ENCODE data around the gene GSTK1.

GSTK1 gene

GRCh38 chr7:143305423-143306070 is 42.3 kb downstream of the GSTK1 start:
- Histone ChIP-seq H3K27me3 (replicated peaks; ENCODE audit: insufficient read depth, low read length) (no peaks in the 10 kb centered on the region), H3K79me2 (ENCODE audit: low read length) (no peaks in the 10 kb centered on the region), H3K4me1 (ENCODE audit: low read length) (no peaks in the 10 kb centered on the region), H3K4me2 (ENCODE audit: low read depth, low read length) (no peak overlapping the region), H3K36me3 (replicated peaks; ENCODE audit: insufficient read depth, low read length) (peaks cover 28% of the 10 kb centered on the region), H3K9me2 (replicated peaks; ENCODE audit: insufficient read depth, low read length) (no peaks in the 10 kb centered on the region), H3K4me3 (ENCODE audit: low read length) (no peak overlapping the region), H3K27ac (ENCODE audit: low read length) (no peak overlapping the region), H3K9ac (ENCODE audit: low read length) (no peak overlapping the region), H3F3A (ENCODE audit: insufficient read depth, low read length) (no peaks in the 10 kb centered on the region), H2AFZ (ENCODE audit: low read length) (no peak overlapping the region), H4K20me1 (ENCODE audit: insufficient read depth, low read length) (no peaks in the 10 kb centered on the region), H3K9me3 (replicated peaks; ENCODE audit: insufficient read depth, low read length) (no peaks in the 10 kb centered on the region)
- DNase-seq: peak; percentile 28
- peak; percentile 60 for TF ChIP-seq CTCF (IDR thresholded peaks at IDR 0.05; ENCODE audit: low read length)
- TF ChIP-seq EZH2phosphoT487 (IDR thresholded peaks at IDR 0.05; ENCODE audit: low read length): no peak

- TF ChIP-seq CTCF (IDR thresholded peaks at IDR 0.05; ENCODE audit: low read length): no peak
- no peak for TF ChIP-seq EZH2phosphoT487 (IDR thresholded peaks at IDR 0.05; ENCODE audit: low read length)
- no peak for TF ChIP-seq EZH2 (optimal IDR thresholded peaks at IDR 0.05; ENCODE audit: low read depth, low read length)
- peaks cover 15% of the 10 kb centered on the region; the same call in 1 of the 2 replicates for H3K36me3 ChIP-seq (replicated peaks; ENCODE audit: insufficient read depth, low read length)
Measured at GRCh38 chr7:143308632-143309031, 45.4 kb downstream of the GSTK1 start.

GRCh38 chr7:143314127-143314526 is 50.9 kb downstream of the GSTK1 start:
- H3K27me3 ChIP-seq (replicated peaks; ENCODE audit: insufficient read depth, low read length): no peaks in the 10 kb centered on the region
- no peak overlapping the region for H3K4me3 ChIP-seq (ENCODE audit: low read length)
- no peaks in the 10 kb centered on the region for H3K36me3 ChIP-seq (replicated peaks; ENCODE audit: insufficient read depth, low read length)
- DNase-seq: no peak
- no peaks in the 10 kb centered on the region for H3F3A ChIP-seq (ENCODE audit: insufficient read depth, low read length)
- H3K4me1 ChIP-seq (ENCODE audit: low read length): no peaks in the 10 kb centered on the region
- no peak for TF ChIP-seq EZH2 (optimal IDR thresholded peaks at IDR 0.05; ENCODE audit: low read depth, low read length)
- TF ChIP-seq CTCF (IDR thresholded peaks at IDR 0.05; ENCODE audit: low read length): no peak
- TF ChIP-seq EZH2phosphoT487 (IDR thresholded peaks at IDR 0.05; ENCODE audit: low read length): no peak
- H3K9me2 ChIP-seq (replicated peaks; ENCODE audit: insufficient read depth, low read length): no peaks in the 10 kb centered on the region
- H2AFZ ChIP-seq (ENCODE audit: low read length): no peak overlapping the region
- no peaks in the 10 kb centered on the region for H3K79me2 ChIP-seq (ENCODE audit: low read length)
- H3K27ac ChIP-seq (ENCODE audit: low read length): no peak overlapping the region
- no peak overlapping the region for H3K9ac ChIP-seq (ENCODE audit: low read length)
- H4K20me1 ChIP-seq (ENCODE audit: insufficient read depth, low read length): no peaks in the 10 kb centered on the region
- H3K9me3 ChIP-seq (replicated peaks; ENCODE audit: insufficient read depth, low read length): no peaks in the 10 kb centered on the region
- no peak overlapping the region for H3K4me2 ChIP-seq (ENCODE audit: low read depth, low read length)

More at GRCh38 chr7:143308632-143309031, 45.4 kb downstream of the GSTK1 start:
- Histone ChIP-seq H3K4me1 (ENCODE audit: low read length) (no peaks in the 10 kb centered on the region), H3K9me2 (replicated peaks; ENCODE audit: insufficient read depth, low read length) (no peaks in the 10 kb centered on the region), H3K4me2 (ENCODE audit: low read depth, low read length) (no peak overlapping the region), H3K27me3 (replicated peaks; ENCODE audit: insufficient read depth, low read length) (no peaks in the 10 kb centered on the region), H4K20me1 (ENCODE audit: insufficient read depth, low read length) (no peaks in the 10 kb centered on the region), H2AFZ (ENCODE audit: low read length) (no peak overlapping the region), H3K27ac (ENCODE audit: low read length) (no peak overlapping the region), H3K9ac (ENCODE audit: low read length) (no peak overlapping the region), H3K4me3 (ENCODE audit: low read length) (no peak overlapping the region), H3K79me2 (ENCODE audit: low read length) (no peaks in the 10 kb centered on the region), H3K9me3 (replicated peaks; ENCODE audit: insufficient read depth, low read length) (no peaks in the 10 kb centered on the region), H3F3A (ENCODE audit: insufficient read depth, low read length) (no peaks in the 10 kb centered on the region)
- no peak for DNase-seq

All from MM.1S (cell line).